T follicular helper cell (primary cell): ENCODE results near the gene OR14J1.
"Not testable (repeated sequence)": the region's sequence is repeated elsewhere in the genome, so short reads cannot be mapped to it uniquely, and the experiment has no call there.

Source experiments
- DNase-seq: peaks from one replicate; pipeline ENCODE4 v3.0.0-alpha.2; 2020; ENCODE audit warnings: low read depth
- total RNA-seq, 2 experiments: gene quantifications; one replicate each; lab custom pipeline; 2026; lab: John Stamatoyannopoulos, UW

The OR14J1 gene
- total RNA-seq, result 0 reads per million in 2 experiments

GRCh38 chr6:29301316-29301715, at the start of gene OR14J1:
OR14J1 (plus strand) TSS chr6:29301701; CDS start chr6:29306690, 4,989 bp downstream.
- no peak for DNase-seq

- no peak for DNase-seq
Measured at GRCh38 chr6:29251736-29252135, 49.8 kb upstream of the OR14J1 start.

GRCh38 chr6:29255530-29255929, 46.0 kb upstream of the OR14J1 start:
- no peak for DNase-seq

- no peak for DNase-seq
Measured at GRCh38 chr6:29259721-29260120, 41.8 kb upstream of the OR14J1 start.

- DNase-seq, result no peak
Measured at GRCh38 chr6:29263001-29263400, 38.5 kb upstream of the OR14J1 start.

GRCh38 chr6:29294499-29294914, 7.0 kb upstream of the OR14J1 start:
- DNase-seq, result no peak

- no peak for DNase-seq
Measured at GRCh38 chr6:29295181-29295585, 6.3 kb upstream of the OR14J1 start.

GRCh38 chr6:29295623-29296022, 5.9 kb upstream of the OR14J1 start:
- DNase-seq, result no peak

GRCh38 chr6:29319931-29320330, 18.4 kb downstream of the OR14J1 start:
- DNase-seq, result no peak

- DNase-seq, result not testable (repeated sequence)
Measured at GRCh38 chr6:29323332-29323731, 21.8 kb downstream of the OR14J1 start.

- DNase-seq, result no peak
Measured at GRCh38 chr6:29325777-29326176, 24.3 kb downstream of the OR14J1 start.

- DNase-seq, result no peak
Measured at GRCh38 chr6:29332676-29333075, 31.2 kb downstream of the OR14J1 start.

GRCh38 chr6:29336269-29336668, 34.8 kb downstream of the OR14J1 start:
- DNase-seq, result no peak

- DNase-seq, result no peak
Measured at GRCh38 chr6:29345380-29345779, 43.9 kb downstream of the OR14J1 start.

GRCh38 chr6:29349348-29349747, 47.8 kb downstream of the OR14J1 start:
- not testable (repeated sequence) for DNase-seq

GRCh38 chr6:29354980-29355379, 53.5 kb downstream of the OR14J1 start:
- no peak for DNase-seq

GRCh38 chr6:29355603-29356002, 54.1 kb downstream of the OR14J1 start:
- DNase-seq, result no peak
